Stimulated activated CD4-positive, alpha-beta T cell treated with anti-CD3 and anti-CD28 coated beads, TNF-alpha, amount 100 ng/mL, for 4 hours (primary cell): ENCODE measurements around the gene CCDC30.
"Not testable (repeated sequence)": the region's sequence is repeated elsewhere in the genome, so short reads cannot be mapped to it uniquely, and the experiment has no call there.

Experiments
- DNase-seq, 3 experiments: peaks; one replicate each; pipeline ENCODE4 v3.0.0-alpha.2; 2020; ENCODE audit warnings: low read depth in 3 of 3

Gene CCDC30

GRCh38 chr1:42524330-42524729 is 61.2 kb downstream of the CCDC30 start:
- no peak for DNase-seq

GRCh38 chr1:42529724-42530181 is 66.7 kb downstream of the CCDC30 start:
- DNase-seq = no peak

DNA sequence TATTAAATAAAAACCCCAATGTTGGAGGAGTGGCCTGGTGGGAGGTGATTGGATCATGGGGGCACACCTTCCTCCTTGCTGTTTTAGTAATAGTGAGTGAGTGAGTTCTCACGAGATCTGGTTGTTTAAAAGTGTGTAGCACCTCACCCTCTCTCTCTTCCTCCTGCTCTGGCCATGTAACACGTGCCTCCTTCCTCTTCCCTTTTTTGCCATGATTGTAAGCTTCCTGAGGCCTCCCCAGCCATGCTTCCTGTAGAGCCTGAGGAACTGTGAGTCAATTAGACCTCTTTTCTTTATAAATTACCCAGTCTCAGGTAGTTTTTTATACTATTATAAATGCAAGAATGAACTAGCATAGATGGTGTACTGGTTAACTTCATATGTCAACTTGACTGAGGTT is 68.0 kb downstream of the CCDC30 start:
- no peak for DNase-seq

DNA sequence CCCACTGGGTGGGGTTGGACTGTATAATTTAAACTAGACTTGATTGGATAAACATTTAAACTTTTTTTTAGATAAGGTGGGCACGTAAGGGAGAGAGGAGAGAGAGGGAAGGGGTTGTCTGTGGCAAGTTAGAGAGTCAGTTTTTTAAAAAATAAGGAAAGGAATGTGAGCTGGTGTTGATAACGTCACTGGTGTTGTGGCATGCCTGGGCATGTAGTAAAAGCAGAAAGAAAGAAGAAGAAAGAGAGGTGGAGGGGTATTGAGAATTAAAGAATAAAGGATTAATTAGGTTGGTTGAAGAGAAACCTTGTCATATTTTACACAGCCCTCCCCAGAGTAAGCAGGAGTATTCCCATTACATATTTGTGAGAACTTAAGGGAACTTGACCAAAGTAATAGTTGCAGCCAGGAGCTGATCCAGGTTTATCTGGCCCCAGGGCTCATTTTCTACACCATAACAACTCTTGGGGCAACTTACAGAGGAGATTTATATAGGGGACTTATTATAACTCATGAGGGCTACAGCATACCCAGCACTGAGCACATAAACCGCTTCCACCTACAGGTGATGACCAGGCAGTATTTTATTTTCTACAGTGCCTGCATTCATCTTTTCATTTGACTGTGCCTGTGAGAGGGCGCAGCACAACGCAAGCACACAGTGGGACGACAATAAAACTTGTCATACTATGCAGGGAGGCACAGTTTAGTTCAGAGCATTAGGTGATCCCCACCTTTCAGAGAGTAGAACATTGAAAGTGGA is 70.2 kb downstream of the CCDC30 start:
- DNase-seq = no peak

DNA sequence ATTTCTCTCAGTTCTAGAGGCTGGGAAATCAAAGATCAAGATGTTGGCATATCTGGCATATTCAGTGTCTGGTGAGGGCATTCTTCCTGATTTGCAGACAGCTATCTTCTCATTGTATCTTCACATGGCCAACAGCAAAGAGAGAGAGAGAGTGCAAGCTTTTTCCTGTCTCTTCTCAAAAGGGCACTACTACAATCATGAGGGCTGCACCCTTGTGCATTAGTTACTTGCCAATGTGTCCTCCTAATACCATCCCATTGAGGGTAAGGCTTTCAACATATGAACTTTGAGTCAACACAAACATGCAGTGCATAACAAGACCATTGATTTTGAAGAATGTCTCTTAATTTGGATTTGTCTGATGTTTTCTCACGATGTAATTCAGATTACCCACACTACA is 78.0 kb downstream of the CCDC30 start:
- no peak for DNase-seq

- DNase-seq = no peak
Observed at GRCh38 chr1:42551180-42551579, 88.1 kb downstream of the CCDC30 start.

GRCh38 chr1:42551590-42551989 is 88.5 kb downstream of the CCDC30 start:
- DNase-seq = no peak

GRCh38 chr1:42552636-42553035 is 89.5 kb downstream of the CCDC30 start:
- no peak for DNase-seq

DNA sequence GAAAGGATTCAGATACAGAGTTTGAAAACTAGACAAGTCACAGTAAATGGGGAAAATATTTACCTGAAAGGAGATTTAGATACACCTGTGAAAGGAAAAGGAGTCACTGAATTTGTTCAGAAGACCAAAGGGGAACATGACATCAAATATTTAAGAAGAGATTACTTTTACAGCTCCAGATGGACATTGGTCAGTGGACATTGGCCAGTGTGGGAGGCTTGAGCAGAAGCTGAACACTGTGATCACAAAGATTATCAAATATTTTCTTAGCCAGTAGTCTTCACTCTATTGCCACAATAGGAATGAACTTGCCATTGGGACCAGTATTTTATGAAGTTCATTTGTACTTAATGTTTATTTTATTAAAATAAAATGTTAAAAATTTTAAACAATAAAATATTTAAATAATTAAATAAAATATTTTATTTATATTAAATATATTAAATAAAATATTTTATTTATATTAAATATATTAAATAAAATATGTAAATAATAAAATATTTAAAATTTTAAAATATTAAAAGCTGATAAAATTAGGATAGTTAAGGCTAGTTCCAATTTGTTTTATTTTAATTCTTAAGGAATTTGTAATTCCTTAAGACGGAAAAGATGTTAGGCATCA is 94.3 kb downstream of the CCDC30 start:
- DNase-seq = no peak

- DNase-seq = no peak
Observed at GRCh38 chr1:42567038-42567437, 104.0 kb downstream of the CCDC30 start.

DNA sequence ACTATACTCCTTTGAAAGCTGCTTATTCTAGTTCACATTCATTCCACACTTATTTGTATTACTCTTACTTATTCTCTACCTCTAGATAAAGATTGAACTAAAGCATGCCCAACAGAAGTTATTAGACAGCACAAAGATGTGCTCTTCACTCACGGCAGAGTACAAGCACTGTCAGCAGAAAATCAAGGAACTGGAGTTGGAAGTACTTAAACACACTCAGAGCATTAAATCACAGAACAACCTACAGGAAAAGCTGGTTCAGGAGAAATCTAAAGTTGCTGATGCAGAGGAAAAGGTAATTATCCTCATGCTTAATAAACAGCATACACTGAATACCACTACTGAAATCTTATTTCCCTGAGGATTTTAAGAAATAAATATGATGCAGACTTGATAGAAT is 113.8 kb downstream of the CCDC30 start:
- DNase-seq = no peak

GRCh38 chr1:42586016-42586415 is 122.9 kb downstream of the CCDC30 start:
- no peak for DNase-seq

- no peak for DNase-seq
Observed at GRCh38 chr1:42587753-42588152, 124.7 kb downstream of the CCDC30 start.

DNA sequence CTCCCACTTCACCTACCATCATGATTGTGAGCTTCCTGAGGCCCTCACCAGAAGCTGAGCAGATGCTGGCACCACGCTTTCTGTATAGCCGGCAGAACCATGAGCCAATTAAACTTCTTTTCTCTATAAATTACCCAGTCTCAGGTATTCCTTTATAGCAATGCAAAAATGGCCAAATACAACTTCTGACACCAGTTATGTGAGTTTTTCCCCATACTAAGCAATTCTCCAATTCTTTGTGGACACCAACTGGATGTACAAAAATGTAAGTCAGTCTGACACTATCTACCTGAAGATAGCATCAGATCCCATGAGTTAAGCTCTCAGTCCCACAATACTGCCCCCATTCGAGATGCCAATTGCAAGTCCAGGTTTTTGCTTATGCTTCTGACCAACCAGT is 129.7 kb downstream of the CCDC30 start:
- DNase-seq = no peak

DNA sequence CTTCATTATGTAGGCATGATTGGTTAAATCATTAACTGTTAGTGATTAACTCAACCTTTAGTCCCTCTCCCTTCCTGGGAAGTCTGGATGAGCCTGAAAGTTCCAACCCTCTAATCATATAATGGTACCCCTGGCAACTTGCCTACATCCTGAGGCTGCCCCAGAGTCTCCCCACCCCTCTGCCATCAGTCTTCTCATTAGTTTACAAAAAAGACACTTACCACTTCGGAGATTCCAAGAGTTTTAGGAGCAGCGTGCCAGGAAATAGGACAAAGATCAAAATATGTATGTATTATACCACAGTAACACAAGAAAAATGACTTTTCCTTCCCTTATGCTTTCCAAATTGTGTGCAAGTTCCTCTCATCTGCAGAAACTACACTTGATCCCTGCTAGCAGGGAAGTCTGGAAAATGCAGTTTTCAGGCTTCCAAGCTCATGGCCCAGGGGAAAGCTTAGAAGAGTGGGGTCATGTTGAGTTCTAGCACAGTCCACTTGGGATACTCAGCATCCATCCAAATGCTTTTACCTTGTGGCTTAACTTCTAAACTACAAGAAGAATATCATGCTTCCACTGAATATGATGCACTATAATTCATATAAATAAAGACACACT is 130.5 kb downstream of the CCDC30 start:
- DNase-seq = no peak

- no peak for DNase-seq
Observed at GRCh38 chr1:42601472-42601871, 138.4 kb downstream of the CCDC30 start.

- no peak for DNase-seq
Observed at GRCh38 chr1:42613803-42614131, 150.7 kb downstream of the CCDC30 start.

- no peak for DNase-seq
Observed at GRCh38 chr1:42618866-42619265, 155.8 kb downstream of the CCDC30 start.

- no peak for DNase-seq
Observed at GRCh38 chr1:42620307-42620706, 157.2 kb downstream of the CCDC30 start.

- not testable (repeated sequence) for DNase-seq
Observed at GRCh38 chr1:42621180-42621579, 158.1 kb downstream of the CCDC30 start.

GRCh38 chr1:42627205-42627604 is 164.1 kb downstream of the CCDC30 start:
- not testable (repeated sequence) for DNase-seq

- no peak for DNase-seq
Observed at GRCh38 chr1:42639116-42639515, 176.0 kb downstream of the CCDC30 start.

DNA sequence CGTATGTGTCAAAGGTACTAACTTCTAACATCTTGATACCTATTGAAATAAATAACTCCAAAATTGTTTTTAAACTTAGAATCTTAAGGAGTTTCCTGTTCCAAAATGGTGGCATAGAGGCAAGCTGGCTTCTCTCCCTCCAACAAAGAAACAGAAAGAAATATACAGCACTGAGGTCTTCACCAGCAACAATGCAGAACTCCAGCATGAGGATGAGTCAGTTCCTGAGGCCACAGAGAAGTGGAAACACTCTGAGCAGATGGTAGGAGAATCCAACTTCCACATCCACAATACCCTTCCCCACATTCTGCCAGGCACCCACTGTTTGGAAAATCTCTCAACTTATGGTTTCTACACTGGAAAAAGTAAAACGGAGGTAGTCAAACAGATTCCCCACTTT is 183.0 kb downstream of the CCDC30 start:
- DNase-seq = no peak
